ENCODE measurements around the gene IGSF3.

DNA sequence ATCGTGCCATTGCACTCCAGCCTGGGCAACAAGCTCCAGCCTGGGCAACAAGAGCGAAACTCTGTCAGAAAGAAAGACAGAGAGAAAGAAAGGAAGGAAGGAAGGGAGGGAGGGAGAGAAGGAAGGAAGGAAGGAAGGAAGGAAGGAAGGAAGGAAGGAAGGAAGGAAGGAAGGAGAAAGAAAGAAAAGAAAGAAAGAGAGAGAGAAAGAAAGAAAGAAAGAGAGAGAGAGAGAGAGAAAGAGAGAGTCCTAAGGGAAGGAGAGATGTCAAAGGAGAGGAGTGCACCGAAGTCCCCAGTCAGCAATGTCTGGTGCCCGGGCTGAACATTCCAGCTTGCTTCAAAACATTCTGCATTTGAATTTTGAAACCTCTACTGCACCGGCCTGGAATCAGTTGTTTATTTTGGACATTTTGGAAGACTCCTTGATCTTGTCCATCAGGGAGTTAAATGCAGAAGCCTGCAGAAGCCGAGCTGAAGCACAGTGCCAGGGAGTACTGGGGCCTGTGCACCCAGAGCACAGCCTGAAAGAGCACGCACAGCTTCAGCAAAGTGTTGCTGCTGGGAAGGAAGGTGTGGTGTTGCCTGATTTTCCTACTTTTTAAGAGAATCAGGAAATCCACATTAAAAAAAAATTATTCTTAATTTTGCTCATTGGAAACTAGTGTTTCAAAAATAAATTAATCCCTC lies 3.7 kb upstream of the IGSF3 start:
- TF ChIP-seq, protein P1, sequence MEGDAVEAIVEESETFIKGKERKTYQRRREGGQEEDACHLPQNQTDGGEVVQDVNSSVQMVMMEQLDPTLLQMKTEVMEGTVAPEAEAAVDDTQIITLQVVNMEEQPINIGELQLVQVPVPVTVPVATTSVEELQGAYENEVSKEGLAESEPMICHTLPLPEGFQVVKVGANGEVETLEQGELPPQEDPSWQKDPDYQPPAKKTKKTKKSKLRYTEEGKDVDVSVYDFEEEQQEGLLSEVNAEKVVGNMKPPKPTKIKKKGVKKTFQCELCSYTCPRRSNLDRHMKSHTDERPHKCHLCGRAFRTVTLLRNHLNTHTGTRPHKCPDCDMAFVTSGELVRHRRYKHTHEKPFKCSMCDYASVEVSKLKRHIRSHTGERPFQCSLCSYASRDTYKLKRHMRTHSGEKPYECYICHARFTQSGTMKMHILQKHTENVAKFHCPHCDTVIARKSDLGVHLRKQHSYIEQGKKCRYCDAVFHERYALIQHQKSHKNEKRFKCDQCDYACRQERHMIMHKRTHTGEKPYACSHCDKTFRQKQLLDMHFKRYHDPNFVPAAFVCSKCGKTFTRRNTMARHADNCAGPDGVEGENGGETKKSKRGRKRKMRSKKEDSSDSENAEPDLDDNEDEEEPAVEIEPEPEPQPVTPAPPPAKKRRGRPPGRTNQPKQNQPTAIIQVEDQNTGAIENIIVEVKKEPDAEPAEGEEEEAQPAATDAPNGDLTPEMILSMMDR (IDR thresholded peaks at IDR 0.05), result no peak
- no peak for TF ChIP-seq EP300 (IDR thresholded peaks at IDR 0.05)
